Thyroid gland (tissue), 4 donors: ENCODE measurements around the gene FXR2. TPM values are rescaled to one million over a fixed set of nuclear protein-coding genes. Genes with fewer than 3 reads are reported as not detected.
A peak's percentile ranks its signal among the peaks of the same experiment; 100 is the strongest.

Experiments used
- DNase-seq, 2 donors: peaks; one replicate each; pipeline ENCODE4 v3.0.0-alpha.2; 2019
- H3K27ac ChIP-seq, 3 donors: fragments of 200-600 bp; sonication (generic); 1 replicate in 2 of 3; 2 replicates in 1 of 3; pipeline ENCODE4 v1.5.1; 2016 to 2019; ENCODE audit warnings: mild to moderate bottlenecking in 1 of 3, moderate library complexity in 1 of 3
- H3K27me3 ChIP-seq: fragments of 200-600 bp; sonication (generic); one replicate; pipeline ENCODE4 v1.5.1; 2019
- H3K36me3 ChIP-seq, 2 donors: fragments of 200-600 bp; sonication (generic); one replicate each; pipeline ENCODE4 v1.5.1; 2016 to 2019
- H3K4me1 ChIP-seq, 2 donors: fragments of 200-600 bp; sonication (generic); one replicate each; pipeline ENCODE4 v1.5.1; 2017 to 2019
- H3K4me3 ChIP-seq, 3 donors: fragments of 200-600 bp; sonication (generic); replicated peaks in 1 of 3; 1 replicate in 2 of 3; 2 replicates in 1 of 3; pipeline ENCODE4 v1.5.1; 2016; ENCODE audit warnings: mild to moderate bottlenecking in 1 of 3
- H3K9me3 ChIP-seq: fragments of 200-600 bp; sonication (generic); one replicate; pipeline ENCODE4 v1.5.1; 2017
- POLR2A ChIP-seq, 2 donors: fragments of 450-650 bp; IDR thresholded peaks; one replicate each; pipeline ENCODE4 v1.6.1; 2017; ENCODE audit warnings: antibody characterized with exemption in 2 of 2, mild to moderate bottlenecking in 2 of 2, moderate library complexity in 1 of 2
- WGBS, 2 donors: methylation state at CpG; one replicate each; pipeline ENCODE4 v1.1.5; 2017; 5-methylcytosine and 5-hydroxymethylcytosine counted together
- intact Hi-C: fragments of 100-400 bp; cut with DNase I; formaldehyde crosslinking; loops from one replicate; pipeline ENCODE4 v1.15.1; 2023
- total RNA-seq, 4 donors: library from RNA; depleted of rRNA; stranded (reverse); fragments of >200 nt; gene quantifications; one replicate each; pipeline ENCODE4 v1.2.3, GENCODE V29; 2016
- TF ChIP-seq, protein P1 (sequence below), 6 experiments: fragments of 200-600 bp in 3 of 6; fragments of 450-650 bp in 3 of 6; sonication (generic) in 3 of 6; IDR thresholded peaks; one replicate each; pipeline ENCODE4 v1.5.1; 2016 to 2019; ENCODE audit warnings: antibody characterized with exemption in 6 of 6, mild to moderate bottlenecking in 2 of 6, inconsistent platforms in 1 of 6, moderate library complexity in 1 of 6

The FXR2 gene
- 10 to 100 TPM; 27.6 to 37.5 (median 28.6) TPM for total RNA-seq

DNA sequence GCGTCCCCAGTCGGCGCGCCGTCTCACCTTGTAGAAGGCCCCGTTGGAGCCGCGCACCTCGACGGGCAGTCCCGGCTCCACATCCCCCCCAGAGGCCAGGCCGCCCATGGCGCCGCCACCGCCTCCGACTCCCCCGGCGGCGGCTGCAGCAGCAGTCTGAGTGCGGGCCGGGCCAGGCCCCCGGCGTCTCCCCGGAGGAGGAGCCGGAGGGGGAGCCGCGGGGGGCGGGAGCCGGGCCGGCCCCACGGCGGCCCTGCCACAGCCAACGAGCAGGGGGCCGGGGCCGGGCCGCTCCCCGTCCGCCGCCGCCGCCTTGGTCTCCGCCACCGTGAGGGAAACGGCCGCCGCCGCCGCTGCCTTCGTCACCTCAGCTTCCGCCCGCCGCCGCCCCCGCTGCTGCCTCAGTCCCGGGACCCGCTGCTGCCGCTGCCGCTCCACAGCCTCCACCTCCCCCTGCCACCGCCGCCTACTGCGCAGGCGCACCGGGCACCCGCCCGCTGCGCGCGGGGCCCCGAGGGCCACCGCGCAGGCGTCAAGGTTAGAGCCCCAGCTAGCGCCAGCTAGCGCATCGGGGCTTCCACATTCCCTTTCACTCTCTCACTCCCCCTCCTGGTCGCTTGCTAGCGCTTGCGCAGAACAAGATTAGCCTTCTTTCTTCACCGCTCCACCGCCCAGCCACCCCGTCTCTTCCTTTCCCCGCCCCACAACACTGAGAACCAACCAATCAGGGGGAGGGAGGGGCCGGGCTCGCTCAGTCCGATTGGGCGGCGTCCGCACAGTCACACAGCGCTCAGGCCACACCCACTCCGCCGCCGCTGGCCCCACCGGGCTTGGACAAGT lies at the start of gene FXR2:
Gene FXR2, minus strand, starts transcription at position 473 of the 840 bp plus-strand sequence. Its CDS starts 365 bp downstream, at position 108.
- H3K9me3 ChIP-seq = no peaks in the 10 kb centered on the region
- peak within 1 kb of the TSS; percentile 80 to 89 (median 80) for H3K27ac ChIP-seq
- no peaks in the 10 kb centered on the region for H3K36me3 ChIP-seq
- no peaks in the 10 kb centered on the region for H3K27me3 ChIP-seq
- peak within 1 kb of the TSS; percentile 16 to 85 (median 78) for H3K4me3 ChIP-seq
- peak; percentile 100 for DNase-seq
- intact Hi-C loops = no loop called here
- H3K4me1 ChIP-seq = peaks cover 26 to 30% of the 10 kb centered on the region in 2 donors
- 0 to 1% methylated on average over 20 to 55 of the region's 93 CpGs for WGBS, 2 donors
- TF ChIP-seq POLR2A (IDR thresholded peaks at IDR 0.05) = peak in 1 of 2 donors; percentile 90
- TF ChIP-seq, protein P1, sequence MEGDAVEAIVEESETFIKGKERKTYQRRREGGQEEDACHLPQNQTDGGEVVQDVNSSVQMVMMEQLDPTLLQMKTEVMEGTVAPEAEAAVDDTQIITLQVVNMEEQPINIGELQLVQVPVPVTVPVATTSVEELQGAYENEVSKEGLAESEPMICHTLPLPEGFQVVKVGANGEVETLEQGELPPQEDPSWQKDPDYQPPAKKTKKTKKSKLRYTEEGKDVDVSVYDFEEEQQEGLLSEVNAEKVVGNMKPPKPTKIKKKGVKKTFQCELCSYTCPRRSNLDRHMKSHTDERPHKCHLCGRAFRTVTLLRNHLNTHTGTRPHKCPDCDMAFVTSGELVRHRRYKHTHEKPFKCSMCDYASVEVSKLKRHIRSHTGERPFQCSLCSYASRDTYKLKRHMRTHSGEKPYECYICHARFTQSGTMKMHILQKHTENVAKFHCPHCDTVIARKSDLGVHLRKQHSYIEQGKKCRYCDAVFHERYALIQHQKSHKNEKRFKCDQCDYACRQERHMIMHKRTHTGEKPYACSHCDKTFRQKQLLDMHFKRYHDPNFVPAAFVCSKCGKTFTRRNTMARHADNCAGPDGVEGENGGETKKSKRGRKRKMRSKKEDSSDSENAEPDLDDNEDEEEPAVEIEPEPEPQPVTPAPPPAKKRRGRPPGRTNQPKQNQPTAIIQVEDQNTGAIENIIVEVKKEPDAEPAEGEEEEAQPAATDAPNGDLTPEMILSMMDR (IDR thresholded peaks at IDR 0.05) = peak; percentile 20 to 67 (median 48)

DNA sequence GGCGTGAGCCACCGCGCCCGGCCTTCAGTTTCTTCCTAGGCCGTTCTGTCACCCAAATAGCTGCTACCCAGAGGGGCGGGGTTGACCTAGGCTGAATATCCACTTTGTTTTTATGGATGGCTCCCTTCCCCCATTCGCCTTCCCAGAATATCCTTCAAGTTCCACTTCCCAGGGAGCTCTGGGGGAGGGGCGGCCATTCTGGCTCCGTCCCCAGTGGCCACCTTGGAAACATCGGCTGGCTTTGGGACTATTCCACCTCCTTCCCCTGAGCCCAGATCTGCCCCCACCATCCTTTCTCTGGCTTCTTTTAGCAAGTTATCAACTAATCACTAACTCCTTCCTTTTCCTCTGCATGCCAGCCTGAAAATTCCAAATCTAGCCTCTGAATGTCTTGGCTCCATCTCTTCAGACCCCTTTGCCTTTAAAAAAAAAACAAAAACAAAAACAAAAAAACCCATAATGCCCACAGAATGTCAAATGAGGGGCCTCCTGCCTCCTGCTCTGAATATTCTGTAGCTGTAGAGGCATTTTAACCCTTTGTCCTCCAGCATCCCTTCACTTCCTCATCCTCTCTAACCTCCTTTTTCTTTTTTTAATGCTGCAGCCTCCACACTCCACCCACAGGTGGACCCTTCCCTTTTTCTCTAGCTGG lies 42.4 kb upstream of the FXR2 start:
- WGBS, 2 donors = 56 to 64% methylated on average over 10 of the region's 10 CpGs
- Histone ChIP-seq H3K27me3 (no peaks in the 10 kb centered on the region), H3K4me3 (no peak overlapping the region), H3K27ac (no peak overlapping the region), H3K36me3 (no peaks in the 10 kb centered on the region), H3K9me3 (no peaks in the 10 kb centered on the region), H3K4me1 (no peaks in the 10 kb centered on the region)
- peak; percentile 38 to 46 for DNase-seq
- intact Hi-C loops = no loop called here
- TF ChIP-seq POLR2A (IDR thresholded peaks at IDR 0.05) = no peak
- TF ChIP-seq, protein P1 (IDR thresholded peaks at IDR 0.05) = no peak

DNA sequence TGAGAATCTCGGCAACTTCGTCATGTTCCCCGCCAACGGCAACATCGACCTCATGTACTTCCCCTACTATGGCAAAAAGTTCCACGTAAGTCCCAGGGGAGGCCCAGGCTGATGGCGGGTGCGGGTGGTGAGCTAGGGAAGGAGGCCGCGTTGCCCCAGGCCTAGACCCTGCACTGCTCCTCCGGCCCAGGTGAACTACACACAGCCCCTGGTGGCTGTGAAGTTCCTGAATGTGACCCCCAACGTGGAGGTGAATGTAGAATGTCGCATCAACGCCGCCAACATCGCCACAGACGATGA lies 40.8 kb upstream of the FXR2 start:
- H3K4me1 ChIP-seq = peaks cover 13 to 16% of the 10 kb centered on the region in 2 donors
- TF ChIP-seq, protein P1 (IDR thresholded peaks at IDR 0.05) = no peak
- TF ChIP-seq POLR2A (IDR thresholded peaks at IDR 0.05) = no peak
- H3K27me3 ChIP-seq = no peaks in the 10 kb centered on the region
- 92 to 96% methylated on average over 16 to 17 of the region's 17 CpGs for WGBS, 2 donors
- no peaks in the 10 kb centered on the region for H3K36me3 ChIP-seq
- no peak overlapping the region for H3K4me3 ChIP-seq
- no peak for DNase-seq
- H3K9me3 ChIP-seq = no peaks in the 10 kb centered on the region
- intact Hi-C loops = no loop called here
- H3K27ac ChIP-seq = no peak overlapping the region

DNA sequence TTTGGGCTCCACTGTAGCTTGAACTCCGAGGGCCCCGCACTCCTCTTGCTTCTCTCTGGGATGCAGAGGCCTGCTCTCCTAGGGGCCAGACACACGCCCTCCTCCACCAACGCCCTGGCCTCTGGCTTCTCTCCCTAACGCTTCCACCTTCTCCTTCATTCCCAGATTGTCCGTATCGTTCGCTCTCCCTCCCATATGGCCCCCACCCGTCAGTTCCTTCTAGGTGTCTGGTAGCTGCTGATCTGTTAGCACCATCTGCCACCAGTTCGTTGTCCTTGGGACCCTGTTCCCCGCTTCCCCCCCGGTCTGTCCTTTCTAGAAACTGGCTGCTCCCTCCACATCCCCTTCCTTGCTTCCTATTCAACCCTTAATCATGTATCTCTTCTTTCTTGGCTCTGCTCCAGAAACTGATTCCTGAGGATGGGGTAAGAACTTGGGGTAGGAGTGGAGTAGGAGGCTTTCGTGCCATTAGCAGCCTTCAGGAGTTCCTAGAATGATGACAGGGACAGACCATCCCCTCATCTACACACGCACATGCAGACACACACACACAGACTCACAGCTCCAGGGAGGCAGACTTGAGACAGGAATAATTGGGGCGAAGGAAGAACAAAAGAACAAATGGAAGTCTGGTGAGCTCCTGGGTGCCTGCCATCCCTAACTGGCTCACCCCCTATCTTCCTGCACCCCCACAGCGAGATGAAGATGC lies 40.3 kb upstream of the FXR2 start:
- H3K27me3 ChIP-seq = no peaks in the 10 kb centered on the region
- no peak overlapping the region for H3K27ac ChIP-seq
- WGBS, 2 donors = 79 to 83% methylated on average over 15 to 16 of the region's 16 CpGs
- H3K4me3 ChIP-seq = no peak overlapping the region
- no peak for TF ChIP-seq POLR2A (IDR thresholded peaks at IDR 0.05)
- TF ChIP-seq, protein P1 (IDR thresholded peaks at IDR 0.05) = no peak
- DNase-seq = no peak
- intact Hi-C loops = no loop called here
- peaks cover 17 to 18% of the 10 kb centered on the region in 2 donors for H3K4me1 ChIP-seq
- no peaks in the 10 kb centered on the region for H3K9me3 ChIP-seq
- H3K36me3 ChIP-seq = no peaks in the 10 kb centered on the region
